AG09319 (cell line): Measurements from ENCODE around the gene PFN1.

ENCODE experiments used
- DNase-seq: peaks from one replicate; pipeline ENCODE4 v3.0.0-alpha.2; 2010; ENCODE audit warnings: low read depth; ENCODE audit errors: extremely low read depth
- TF ChIP-seq, protein P1 (sequence below): IDR thresholded peaks from 2 replicates; pipeline ENCODE4 v1.5.1; 2011; ENCODE audit warnings: low read depth, mild to moderate bottlenecking, inconsistent platforms, low read length, moderate library complexity

PFN1 gene

DNA sequence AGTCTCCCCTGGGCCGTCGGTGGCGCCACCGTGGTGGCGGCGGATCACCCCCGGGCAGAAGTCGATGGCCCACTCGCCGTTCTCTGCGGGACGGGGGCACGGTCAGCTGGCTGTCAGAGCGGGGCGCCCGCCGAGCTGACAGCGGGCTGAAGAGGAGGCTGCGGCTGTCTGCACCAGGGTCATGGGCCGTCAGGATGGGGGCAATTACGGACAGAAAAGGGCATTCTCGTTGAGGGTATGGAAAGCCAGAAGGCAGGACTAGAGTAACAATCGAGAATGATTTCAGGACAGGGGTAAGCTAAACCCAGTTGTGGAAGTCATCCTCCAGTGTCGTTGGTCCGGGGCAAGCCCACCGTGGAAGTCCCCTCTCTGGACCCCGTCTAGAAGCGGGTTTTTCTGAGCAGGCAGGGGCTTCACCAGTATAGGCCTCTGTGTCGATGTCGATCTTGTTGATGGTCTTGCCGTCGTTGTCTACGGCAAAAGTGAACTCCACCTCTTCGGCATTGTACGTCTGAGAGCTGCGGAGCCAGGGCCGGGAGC lies 47.2 kb downstream of the PFN1 start:
- no peak for DNase-seq
- TF ChIP-seq, protein P1, sequence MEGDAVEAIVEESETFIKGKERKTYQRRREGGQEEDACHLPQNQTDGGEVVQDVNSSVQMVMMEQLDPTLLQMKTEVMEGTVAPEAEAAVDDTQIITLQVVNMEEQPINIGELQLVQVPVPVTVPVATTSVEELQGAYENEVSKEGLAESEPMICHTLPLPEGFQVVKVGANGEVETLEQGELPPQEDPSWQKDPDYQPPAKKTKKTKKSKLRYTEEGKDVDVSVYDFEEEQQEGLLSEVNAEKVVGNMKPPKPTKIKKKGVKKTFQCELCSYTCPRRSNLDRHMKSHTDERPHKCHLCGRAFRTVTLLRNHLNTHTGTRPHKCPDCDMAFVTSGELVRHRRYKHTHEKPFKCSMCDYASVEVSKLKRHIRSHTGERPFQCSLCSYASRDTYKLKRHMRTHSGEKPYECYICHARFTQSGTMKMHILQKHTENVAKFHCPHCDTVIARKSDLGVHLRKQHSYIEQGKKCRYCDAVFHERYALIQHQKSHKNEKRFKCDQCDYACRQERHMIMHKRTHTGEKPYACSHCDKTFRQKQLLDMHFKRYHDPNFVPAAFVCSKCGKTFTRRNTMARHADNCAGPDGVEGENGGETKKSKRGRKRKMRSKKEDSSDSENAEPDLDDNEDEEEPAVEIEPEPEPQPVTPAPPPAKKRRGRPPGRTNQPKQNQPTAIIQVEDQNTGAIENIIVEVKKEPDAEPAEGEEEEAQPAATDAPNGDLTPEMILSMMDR = no peak

DNA sequence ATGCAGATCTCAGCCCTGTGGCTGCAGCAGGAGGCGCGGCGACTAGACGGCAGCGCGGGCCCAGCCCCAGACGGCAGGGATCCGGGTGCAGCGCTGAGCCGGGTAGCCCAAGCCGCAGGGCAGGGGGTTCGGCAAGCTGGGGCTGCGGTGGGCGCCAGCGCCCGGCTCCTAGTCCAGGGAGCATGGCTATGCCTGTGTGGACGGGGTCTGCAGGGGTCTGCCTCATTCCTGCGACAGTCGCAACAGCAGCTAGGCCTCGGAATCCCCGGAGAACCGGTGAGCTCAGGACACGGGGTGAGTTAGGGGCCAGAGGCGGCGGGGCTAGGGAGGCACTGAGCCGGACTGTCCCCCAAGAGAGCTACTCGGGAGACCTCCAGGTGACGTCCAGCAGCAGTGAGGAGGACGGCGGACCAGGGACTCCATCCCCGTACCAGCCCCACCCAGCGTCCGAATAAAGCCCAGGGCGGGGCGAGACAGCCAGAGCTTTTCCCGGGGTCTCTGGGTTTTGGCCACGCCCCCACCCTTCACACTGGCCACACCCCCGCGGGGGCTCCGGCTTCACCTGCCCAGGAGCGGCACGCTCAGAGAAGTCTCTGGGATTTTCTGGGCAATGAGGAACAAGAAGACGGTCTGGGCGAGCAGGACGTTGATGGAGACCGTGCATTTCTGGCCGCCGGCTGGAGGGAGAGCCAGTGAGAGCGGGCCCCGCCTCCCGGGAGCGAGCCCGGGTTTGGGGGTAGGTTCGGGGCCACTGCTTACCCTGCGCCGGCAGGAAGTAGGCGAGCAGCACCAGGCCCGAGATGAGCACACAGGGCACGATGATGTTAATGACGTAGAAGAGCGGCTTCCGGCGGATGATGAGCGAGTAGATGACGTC lies 47.9 kb downstream of the PFN1 start:
- TF ChIP-seq, protein P1 = no peak
- DNase-seq = no peak

DNA sequence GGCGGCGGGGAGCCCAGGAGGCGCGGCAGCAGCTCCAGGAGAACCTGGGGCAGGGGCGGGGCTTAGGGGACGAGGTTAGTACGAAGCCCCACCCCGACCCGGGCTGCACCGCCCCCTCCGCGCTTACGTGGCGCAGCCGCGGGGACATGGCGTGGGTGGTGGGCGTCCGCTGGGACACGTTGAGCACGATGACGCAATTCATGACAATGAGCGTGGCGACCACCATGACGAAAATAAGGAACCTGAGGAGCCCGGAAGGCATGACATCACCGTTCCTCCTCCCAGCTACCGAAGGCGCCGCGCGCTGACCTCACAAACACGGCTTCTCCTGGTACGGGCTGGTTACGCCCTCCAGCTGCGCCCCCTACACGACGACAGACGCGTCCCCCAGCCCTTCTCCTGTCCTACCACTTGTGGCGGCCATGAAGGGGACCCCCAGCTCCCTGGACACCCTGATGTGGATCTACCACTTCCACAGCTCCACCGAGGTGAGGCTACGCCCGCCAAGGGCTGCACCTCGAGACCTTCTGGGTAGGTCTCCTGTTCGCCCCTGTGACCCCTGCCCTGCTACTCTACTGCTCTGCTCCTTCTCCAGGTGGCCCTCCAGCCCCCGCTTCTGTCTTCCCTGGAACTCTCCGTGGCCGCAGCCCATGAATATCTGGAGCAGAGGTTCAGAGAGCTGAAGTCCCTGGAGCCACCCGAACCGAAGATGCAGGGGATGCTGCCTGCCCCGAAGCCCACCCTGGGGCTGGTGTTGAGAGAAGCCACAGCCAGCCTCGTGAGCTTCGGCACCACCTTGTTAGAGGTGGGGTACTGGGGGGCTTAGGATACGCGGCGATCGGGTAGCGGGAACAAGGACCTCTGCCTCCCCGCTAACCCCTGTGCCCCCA lies 48.7 kb downstream of the PFN1 start, which contains the start of gene C17orf107:
Gene C17orf107, plus strand, starts transcription at position 196 of the 890 bp plus-strand sequence. Its CDS starts 227 bp downstream, at position 423.
- DNase-seq = peak; percentile 28
- TF ChIP-seq, protein P1 = no peak

DNA sequence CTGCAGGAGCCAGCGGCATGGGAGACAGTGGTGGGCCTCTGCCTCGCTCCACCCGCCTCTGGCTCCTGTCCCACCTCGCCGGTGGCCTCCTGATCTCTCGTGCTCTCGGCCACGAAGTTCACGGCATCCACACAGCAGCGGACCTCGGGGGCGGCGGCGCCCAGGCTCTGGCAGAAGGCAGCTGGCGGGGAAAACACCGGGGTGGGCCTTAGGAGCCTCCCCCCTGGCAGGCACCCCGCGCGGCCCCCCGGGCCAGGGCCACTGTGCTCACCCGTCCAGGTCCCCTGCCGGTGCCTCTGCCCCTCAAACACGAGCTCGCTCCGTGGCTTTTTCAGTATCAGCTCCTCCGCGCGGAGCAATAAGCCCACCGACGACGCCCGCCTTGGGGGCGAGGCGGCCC lies 49.4 kb downstream of the PFN1 start:
- DNase-seq = no peak
- TF ChIP-seq, protein P1 = no peak

DNA sequence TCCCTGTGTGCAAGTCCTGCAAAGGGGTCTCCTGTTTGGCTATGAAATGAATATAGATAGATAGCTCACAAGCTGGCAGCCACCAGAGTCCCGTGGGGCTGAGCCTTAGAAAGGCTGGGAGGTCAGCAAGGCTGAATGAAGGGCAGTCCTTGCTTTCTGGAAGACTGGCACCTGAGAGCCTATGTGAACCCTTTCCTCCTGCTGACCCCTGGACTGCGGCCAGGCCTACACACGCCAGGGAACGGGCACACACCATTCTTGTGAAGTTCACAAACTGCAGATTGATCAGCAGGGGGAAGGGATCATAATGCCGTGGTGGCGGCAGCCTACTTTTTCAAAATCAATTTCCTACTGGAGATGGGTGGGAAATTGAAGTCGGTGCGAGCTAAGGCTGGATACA lies 50.0 kb downstream of the PFN1 start:
- TF ChIP-seq, protein P1 = no peak
- no peak for DNase-seq

DNA sequence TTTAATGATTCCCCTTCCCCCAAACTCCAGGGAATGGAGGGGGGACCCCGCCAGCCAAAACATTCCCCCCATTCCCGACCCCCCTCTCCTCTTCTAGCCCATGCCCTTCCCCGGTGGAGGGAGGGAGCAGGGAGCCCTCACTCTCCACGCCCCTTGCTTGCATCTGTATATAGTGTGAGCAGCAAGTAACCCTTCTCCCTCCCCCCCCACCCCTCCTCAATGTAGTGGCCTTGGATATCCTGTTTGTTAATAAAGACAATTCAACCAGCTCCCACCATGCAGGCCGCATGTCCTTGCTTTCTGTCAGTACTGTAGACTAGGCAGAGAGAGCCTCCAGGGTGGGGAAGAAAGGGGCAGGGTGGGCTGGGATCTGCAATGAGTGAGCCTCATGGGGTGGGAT lies 50.5 kb downstream of the PFN1 start:
- TF ChIP-seq, protein P1 = no peak
- no peak for DNase-seq
